ENCODE measurements around the gene IL1RAPL2.
"Not testable (repeated sequence)": the region's sequence is repeated elsewhere in the genome, so short reads cannot be mapped to it uniquely, and the experiment has no call there.

The IL1RAPL2 gene

DNA sequence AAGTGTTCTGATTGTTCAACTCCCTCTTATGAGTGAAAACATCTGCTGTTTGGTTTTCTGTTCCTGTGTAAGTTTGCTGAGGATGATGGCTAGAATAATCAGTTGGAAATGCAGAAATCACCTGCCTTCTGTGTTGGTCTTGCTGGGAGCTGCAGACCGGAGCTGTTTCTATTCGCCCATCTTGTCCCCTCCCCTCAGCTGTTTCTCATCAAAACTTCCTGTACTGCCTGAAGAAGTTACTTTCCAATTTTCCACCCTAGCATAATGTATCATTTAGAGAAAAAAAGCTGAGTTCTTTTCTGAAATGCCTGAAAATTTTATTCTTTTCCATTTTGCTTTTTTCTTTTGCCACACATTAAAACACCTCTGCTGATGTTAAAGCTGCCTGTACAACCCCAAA is 486.9 kb downstream of the IL1RAPL2 start:
- TF ChIP-seq, protein P1, sequence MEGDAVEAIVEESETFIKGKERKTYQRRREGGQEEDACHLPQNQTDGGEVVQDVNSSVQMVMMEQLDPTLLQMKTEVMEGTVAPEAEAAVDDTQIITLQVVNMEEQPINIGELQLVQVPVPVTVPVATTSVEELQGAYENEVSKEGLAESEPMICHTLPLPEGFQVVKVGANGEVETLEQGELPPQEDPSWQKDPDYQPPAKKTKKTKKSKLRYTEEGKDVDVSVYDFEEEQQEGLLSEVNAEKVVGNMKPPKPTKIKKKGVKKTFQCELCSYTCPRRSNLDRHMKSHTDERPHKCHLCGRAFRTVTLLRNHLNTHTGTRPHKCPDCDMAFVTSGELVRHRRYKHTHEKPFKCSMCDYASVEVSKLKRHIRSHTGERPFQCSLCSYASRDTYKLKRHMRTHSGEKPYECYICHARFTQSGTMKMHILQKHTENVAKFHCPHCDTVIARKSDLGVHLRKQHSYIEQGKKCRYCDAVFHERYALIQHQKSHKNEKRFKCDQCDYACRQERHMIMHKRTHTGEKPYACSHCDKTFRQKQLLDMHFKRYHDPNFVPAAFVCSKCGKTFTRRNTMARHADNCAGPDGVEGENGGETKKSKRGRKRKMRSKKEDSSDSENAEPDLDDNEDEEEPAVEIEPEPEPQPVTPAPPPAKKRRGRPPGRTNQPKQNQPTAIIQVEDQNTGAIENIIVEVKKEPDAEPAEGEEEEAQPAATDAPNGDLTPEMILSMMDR (IDR thresholded peaks at IDR 0.05; ENCODE audit: extremely low read depth, missing control alignments): no peak
- DNase-seq (ENCODE audit: low spot score): no peak

DNA sequence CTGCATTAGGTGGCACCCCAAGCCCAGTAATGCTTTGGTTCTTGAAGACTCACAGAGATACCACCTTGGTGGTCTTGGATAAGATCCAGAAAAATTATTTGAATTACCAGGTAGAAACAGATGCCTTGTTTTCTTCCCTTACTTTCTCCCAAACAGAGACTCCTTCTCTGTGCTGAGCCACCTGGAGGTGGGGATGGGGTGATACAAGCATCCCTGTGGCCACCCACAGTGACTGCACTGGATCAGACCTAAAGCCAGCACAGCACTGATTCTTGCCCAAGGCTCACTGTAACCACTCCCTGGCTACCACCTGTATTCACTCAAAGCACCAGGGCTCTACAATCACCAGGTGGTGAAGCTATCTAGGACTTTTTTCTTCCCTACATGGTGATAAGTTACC is 497.7 kb downstream of the IL1RAPL2 start:
- TF ChIP-seq, protein P1 (IDR thresholded peaks at IDR 0.05; ENCODE audit: extremely low read depth, missing control alignments): no peak
- DNase-seq (ENCODE audit: low spot score): no peak

DNA sequence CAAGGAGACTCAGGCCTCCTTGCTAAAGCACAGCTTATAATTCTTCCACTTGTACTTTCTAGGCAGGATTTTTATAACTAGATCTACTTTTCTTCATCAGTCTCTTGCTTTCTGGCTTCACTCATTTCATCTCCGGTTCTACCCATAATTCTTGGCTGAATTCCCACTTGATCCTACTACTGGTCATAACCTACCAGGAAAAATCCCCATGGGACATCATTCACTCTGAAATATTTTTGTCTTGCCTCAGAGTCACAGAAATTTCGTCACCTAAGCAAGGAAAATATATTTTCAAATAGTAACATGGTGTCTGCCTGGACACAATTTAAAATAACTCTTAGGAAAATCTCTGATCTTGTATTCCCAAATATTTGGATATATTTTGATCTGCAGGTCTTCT is 532.2 kb downstream of the IL1RAPL2 start:
- no peak for DNase-seq (ENCODE audit: low spot score)
- TF ChIP-seq, protein P1 (IDR thresholded peaks at IDR 0.05; ENCODE audit: extremely low read depth, missing control alignments): no peak

DNA sequence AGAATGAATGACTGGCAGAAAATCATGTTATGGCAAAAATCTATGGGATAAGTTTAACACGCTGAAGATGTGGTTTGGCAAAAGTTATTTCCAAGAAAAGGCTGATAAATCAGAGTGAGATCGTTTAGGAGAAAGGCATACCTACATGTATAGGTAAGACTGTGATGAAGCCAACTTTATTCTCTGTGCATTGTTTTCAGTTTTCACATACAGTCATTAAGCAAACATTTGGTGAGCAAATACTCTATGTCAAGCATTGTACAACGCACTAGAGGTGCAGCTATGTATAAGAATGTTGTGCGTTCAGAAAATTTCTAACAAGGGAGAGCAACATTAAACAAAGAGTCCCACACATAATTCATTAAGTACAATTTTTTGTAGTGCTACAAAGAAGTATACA is 532.8 kb downstream of the IL1RAPL2 start:
- TF ChIP-seq, protein P1 (IDR thresholded peaks at IDR 0.05; ENCODE audit: extremely low read depth, missing control alignments): no peak
- DNase-seq (ENCODE audit: low spot score): no peak

DNA sequence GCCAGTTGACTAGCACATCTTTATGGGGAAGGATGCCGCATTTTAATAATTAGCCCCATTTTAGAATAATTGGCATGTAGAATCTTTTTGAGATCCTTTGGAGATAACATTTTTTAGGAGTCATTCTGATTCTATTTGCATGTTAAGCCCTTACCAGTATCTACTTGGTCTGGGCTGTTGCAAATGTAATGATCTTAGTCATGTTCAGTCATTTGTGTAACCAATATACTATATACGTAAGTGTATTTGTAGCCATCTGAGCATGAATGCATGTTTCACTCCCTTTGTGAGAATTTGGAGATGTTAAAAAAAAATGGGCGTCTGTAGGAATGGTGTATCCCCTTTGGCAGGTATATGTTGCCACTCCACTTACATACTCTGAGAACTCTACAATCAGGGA is 535.4 kb downstream of the IL1RAPL2 start:
- TF ChIP-seq, protein P1 (IDR thresholded peaks at IDR 0.05; ENCODE audit: extremely low read depth, missing control alignments): no peak
- DNase-seq (ENCODE audit: low spot score): no peak

DNA sequence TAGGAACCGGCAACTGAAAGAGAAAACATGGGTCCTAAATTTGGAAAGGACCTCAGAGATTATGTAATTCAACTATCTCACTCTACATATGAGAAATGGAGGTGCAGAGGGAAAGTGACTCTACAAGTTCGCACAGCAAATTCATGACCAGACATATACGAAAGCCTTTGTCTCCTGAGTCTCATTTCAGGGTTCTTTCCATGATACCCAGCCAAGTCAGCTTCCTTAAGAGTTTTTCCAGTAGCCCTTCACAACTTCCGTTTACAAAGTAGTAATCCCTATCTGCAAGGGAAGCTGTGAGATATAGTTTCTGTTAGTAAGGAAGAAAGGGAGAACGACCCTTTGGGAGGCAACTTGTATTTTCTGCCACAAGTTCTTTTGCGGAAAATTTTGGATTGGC is 543.9 kb downstream of the IL1RAPL2 start:
- no peak for DNase-seq (ENCODE audit: low spot score)
- TF ChIP-seq, protein P1 (IDR thresholded peaks at IDR 0.05; ENCODE audit: extremely low read depth, missing control alignments): no peak

DNA sequence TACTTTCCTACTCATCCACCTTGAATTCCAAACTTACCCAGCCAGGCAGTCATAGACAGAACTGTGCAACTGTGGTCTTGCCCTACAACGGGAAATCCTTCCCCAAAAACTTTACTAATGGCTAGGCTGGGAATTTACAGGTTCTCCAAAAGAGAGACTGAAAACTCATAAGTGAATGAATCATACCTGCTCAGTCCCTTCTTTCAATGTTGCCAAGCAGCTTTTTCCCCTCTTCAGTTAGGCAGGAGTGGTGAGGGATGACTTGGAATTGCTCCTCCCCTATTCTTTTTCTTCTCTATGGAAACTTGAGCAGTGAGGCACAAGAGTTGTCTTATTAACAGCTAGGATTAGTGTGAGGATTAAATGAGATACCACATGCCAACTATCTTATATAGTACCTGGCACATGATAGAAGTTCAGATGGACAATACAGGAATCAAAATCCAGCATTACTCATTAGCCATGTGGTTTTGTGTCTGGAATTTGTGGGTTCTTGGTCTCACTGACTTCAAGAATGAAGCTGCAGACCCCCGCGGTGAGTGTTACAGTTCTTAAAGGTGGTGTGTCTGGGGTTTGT is 548.6 kb downstream of the IL1RAPL2 start:
- DNase-seq (ENCODE audit: low spot score): no peak
- TF ChIP-seq, protein P1 (IDR thresholded peaks at IDR 0.05; ENCODE audit: extremely low read depth, missing control alignments): no peak

DNA sequence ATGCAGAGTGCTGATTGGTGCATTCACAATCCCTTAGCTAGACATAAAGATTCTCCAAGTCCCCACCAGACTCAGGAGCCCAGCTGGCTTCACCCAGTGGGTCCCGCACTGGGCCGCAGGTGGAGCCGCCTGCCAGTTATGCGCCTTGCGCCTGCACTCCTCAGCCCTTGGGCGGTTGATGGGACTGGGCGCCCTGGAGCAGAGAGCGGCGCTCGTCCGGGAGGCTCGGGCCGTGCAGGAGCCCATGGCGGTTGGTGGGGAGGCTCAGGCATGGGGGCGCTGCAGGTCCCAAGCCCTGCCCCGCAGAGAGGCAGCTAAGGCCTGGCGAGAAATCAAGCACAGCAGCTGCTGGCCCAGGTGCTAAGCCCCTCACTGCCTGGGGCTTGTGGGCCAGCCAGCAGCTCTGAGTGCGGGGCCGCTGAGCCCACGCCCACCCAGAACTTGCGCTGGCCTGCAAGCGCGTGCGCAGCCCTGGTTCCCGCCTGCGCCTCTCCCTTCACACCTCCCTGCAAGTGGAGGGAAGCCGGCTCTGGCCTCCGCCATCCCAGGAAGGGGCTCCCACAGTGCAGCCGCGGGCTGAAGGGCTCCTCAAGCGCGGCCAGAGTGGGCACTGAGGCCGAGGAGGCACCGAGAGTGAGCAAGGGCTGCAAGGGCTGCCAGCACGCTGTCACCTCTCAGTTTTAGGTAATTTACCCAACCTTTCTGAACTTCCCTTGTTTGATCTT is 549.8 kb downstream of the IL1RAPL2 start:
- DNase-seq (ENCODE audit: low spot score): not testable (repeated sequence)
